Measurements from ENCODE around the gene AP3B1. TPM values are rescaled to one million over a fixed set of nuclear protein-coding genes. Genes with fewer than 3 reads are reported as not detected.

AP3B1 gene
- total and polyA plus RNA-seq, 2 donors (not counting 1 experiment from before 2014, with no cell fraction given): 26.8 to 58.9 TPM

DNA sequence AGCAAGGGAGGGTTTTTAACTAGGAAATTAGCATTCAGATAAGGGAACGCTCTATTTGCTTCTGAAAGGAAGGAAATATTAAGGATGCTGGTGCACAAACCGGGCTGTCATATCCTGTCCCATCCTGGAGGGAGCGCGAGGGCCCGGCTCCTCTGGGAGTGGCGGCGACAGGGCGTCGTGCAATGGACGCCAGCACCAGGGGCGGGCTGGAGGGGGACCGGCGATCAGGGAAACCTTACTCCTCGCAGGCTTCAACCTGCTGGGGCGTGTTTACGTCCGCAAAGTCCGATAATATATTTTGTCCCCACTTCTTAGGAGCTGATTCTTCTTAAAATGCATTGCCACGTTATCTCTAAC lies 321.3 kb downstream of the AP3B1 start:
- H3K79me2 ChIP-seq (ENCODE audit: control insufficient read depth, insufficient read depth, low read length): no peaks in the 10 kb centered on the region
- POLR2A ChIA-PET: no interaction called here
- H3K4me1 ChIP-seq (ENCODE audit: control insufficient read depth in 2 of 2, insufficient read depth in 2 of 2, low read length in 2 of 2): peaks cover 17% of the 10 kb centered on the region in 2 donors
- intact Hi-C loops (cut with micrococcal nuclease): loop anchor here (5.0 kb wide), 1 partner anchor 326 kb away; no protein-coding TSS in a partner anchor
- CTCF ChIA-PET: no interaction called here
- peak overlapping the region; percentile 36 to 62 (median 51) for H3K4me3 ChIP-seq (ENCODE audit: control extremely low read depth in 1 of 5, extremely low read depth in 1 of 5, insufficient read depth in 1 of 5, low read depth in 2 of 5, low read length in 4 of 5)
- peak overlapping the region; percentile 66 for H3K9ac ChIP-seq (ENCODE audit: low read length)
- Mint-ChIP-seq H3K9me3 (ENCODE audit: insufficient read depth) (no peaks in the 10 kb centered on the region), H3K27ac (no peak overlapping the region), H3K4me1 (peaks cover 16% of the 10 kb centered on the region), H3K27me3 (peaks cover 65% of the 10 kb centered on the region), H3K4me3 (peak overlapping the region; percentile 81)
- TF ChIP-seq EZH2 (IDR thresholded peaks at IDR 0.05; ENCODE audit: borderline replicate concordance, insufficient read depth, low read depth, low read length, poor library complexity, severe bottlenecking): no peak
- TF ChIP-seq, protein P1, sequence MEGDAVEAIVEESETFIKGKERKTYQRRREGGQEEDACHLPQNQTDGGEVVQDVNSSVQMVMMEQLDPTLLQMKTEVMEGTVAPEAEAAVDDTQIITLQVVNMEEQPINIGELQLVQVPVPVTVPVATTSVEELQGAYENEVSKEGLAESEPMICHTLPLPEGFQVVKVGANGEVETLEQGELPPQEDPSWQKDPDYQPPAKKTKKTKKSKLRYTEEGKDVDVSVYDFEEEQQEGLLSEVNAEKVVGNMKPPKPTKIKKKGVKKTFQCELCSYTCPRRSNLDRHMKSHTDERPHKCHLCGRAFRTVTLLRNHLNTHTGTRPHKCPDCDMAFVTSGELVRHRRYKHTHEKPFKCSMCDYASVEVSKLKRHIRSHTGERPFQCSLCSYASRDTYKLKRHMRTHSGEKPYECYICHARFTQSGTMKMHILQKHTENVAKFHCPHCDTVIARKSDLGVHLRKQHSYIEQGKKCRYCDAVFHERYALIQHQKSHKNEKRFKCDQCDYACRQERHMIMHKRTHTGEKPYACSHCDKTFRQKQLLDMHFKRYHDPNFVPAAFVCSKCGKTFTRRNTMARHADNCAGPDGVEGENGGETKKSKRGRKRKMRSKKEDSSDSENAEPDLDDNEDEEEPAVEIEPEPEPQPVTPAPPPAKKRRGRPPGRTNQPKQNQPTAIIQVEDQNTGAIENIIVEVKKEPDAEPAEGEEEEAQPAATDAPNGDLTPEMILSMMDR (IDR thresholded peaks at IDR 0.05): no peak
- no peak for ATAC-seq (ENCODE audit: low read depth)
- H3K4me2 ChIP-seq (replicated peaks; ENCODE audit: low read depth, low read length, poor library complexity, severe bottlenecking): peak overlapping the region; percentile 90
- H3K9me3 ChIP-seq (ENCODE audit: control extremely low read depth in 1 of 3, control insufficient read depth in 2 of 3, insufficient read depth in 1 of 3, low read length in 2 of 3): peaks cover 0 to 5% (median 2%) of the 10 kb centered on the region in 3 donors
- WGBS (ENCODE audit: insufficient coverage): 4% methylated on average over 18 of the region's 19 CpGs
- no peaks in the 10 kb centered on the region for H4K20me1 ChIP-seq (ENCODE audit: control insufficient read depth, insufficient read depth, low read length, poor library complexity, severe bottlenecking)
- peak overlapping the region; percentile 69 for H2AFZ ChIP-seq (ENCODE audit: insufficient read depth, low read depth, low read length, poor library complexity, severe bottlenecking)
- H3K27ac ChIP-seq (ENCODE audit: low read length in 2 of 2): no peak overlapping the region
- DNase-seq: peak; percentile 33
- no peaks in the 10 kb centered on the region for H3K36me3 ChIP-seq (replicated peaks in 1 of 2; ENCODE audit: control extremely low read depth in 1 of 2, control insufficient read depth in 1 of 2, extremely low read depth in 1 of 2, insufficient read depth in 2 of 2, low read length in 1 of 2)
- peaks cover 0 to 50% (median 38%) of the 10 kb centered on the region in 4 experiments for H3K27me3 ChIP-seq (replicated peaks in 1 of 4; ENCODE audit: control extremely low read depth in 1 of 4, control insufficient read depth in 3 of 4, insufficient read depth in 4 of 4, low read length in 3 of 4)

DNA sequence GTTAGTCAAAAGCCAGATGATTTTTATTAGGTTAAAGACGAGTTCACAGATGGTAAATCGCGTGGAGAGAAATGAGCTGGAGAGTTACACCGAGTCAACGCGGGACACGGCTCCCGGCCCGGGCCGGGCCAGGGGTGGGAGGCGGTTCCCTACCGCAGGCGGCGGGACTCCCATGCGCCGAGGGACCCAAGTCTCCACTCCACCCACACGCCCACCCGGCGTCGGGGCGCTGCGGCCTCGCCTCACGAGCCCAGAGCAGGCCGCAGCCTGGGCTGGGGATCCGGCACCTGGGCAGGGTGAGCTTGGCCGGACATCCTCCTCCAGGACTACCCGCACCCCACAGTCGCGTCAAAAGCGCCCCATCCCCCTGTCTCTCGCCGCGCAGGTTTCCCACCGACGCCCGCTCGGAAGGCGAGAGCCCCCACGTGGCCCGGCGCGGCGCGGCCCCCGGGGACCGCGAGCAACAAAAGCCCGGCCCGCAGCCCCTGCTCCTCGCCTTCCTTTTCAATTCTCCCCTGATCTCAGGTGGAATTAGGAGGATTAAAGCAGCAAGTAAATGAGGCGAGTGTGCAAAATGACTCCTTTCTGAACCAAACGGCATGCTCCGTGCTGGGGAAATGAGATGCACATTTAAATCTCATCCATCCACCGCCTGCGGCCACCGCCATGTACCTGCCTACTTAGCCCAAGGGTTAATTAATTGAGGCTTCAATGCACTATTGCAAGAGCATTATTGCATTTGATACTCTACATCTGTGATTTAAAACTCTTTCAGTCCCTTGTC lies 321.8 kb downstream of the AP3B1 start:
- H3K36me3 ChIP-seq (replicated peaks in 1 of 2; ENCODE audit: control extremely low read depth in 1 of 2, control insufficient read depth in 1 of 2, extremely low read depth in 1 of 2, insufficient read depth in 2 of 2, low read length in 1 of 2): no peaks in the 10 kb centered on the region
- Mint-ChIP-seq H3K4me3 (peak overlapping the region; percentile 81), H3K27me3 (peaks cover 62% of the 10 kb centered on the region), H3K27ac (no peak overlapping the region), H3K9me3 (ENCODE audit: insufficient read depth) (no peaks in the 10 kb centered on the region), H3K4me1 (peaks cover 16% of the 10 kb centered on the region)
- no peaks in the 10 kb centered on the region for H3K79me2 ChIP-seq (ENCODE audit: control insufficient read depth, insufficient read depth, low read length)
- H3K27ac ChIP-seq (ENCODE audit: low read length in 2 of 2): no peak overlapping the region
- POLR2A ChIA-PET: no interaction called here
- peaks cover 17% of the 10 kb centered on the region in 2 donors for H3K4me1 ChIP-seq (ENCODE audit: control insufficient read depth in 2 of 2, insufficient read depth in 2 of 2, low read length in 2 of 2)
- CTCF ChIA-PET: no interaction called here
- H3K4me2 ChIP-seq (replicated peaks; ENCODE audit: low read depth, low read length, poor library complexity, severe bottlenecking): peak overlapping the region; percentile 90
- WGBS (ENCODE audit: insufficient coverage): 3% methylated on average over 54 of the region's 57 CpGs
- peaks cover 0 to 5% (median 2%) of the 10 kb centered on the region in 3 donors for H3K9me3 ChIP-seq (ENCODE audit: control extremely low read depth in 1 of 3, control insufficient read depth in 2 of 3, insufficient read depth in 1 of 3, low read length in 2 of 3)
- peaks cover 0 to 50% (median 38%) of the 10 kb centered on the region in 4 experiments for H3K27me3 ChIP-seq (replicated peaks in 1 of 4; ENCODE audit: control extremely low read depth in 1 of 4, control insufficient read depth in 3 of 4, insufficient read depth in 4 of 4, low read length in 3 of 4)
- peak; percentile 84 for ATAC-seq (ENCODE audit: low read depth)
- H3K4me3 ChIP-seq (ENCODE audit: control extremely low read depth in 1 of 5, extremely low read depth in 1 of 5, insufficient read depth in 1 of 5, low read depth in 2 of 5, low read length in 4 of 5): peak overlapping the region; percentile 36 to 62 (median 51)
- H4K20me1 ChIP-seq (ENCODE audit: control insufficient read depth, insufficient read depth, low read length, poor library complexity, severe bottlenecking): no peaks in the 10 kb centered on the region
- TF ChIP-seq, protein P1 (IDR thresholded peaks at IDR 0.05): peak; percentile 43
- TF ChIP-seq EZH2 (IDR thresholded peaks at IDR 0.05; ENCODE audit: borderline replicate concordance, insufficient read depth, low read depth, low read length, poor library complexity, severe bottlenecking): no peak
- peak; percentile 64 for DNase-seq
- peak overlapping the region; percentile 69 for H2AFZ ChIP-seq (ENCODE audit: insufficient read depth, low read depth, low read length, poor library complexity, severe bottlenecking)
- H3K9ac ChIP-seq (ENCODE audit: low read length): peak overlapping the region; percentile 66
- intact Hi-C loops (cut with micrococcal nuclease): loop anchor here (5.0 kb wide), 1 partner anchor 325 kb away; no protein-coding TSS in a partner anchor
